NCI-H524 treated with DMSO at 0.1 percent for 48 hours (cell line): Measurements from ENCODE around the gene XYLT1.
"Not testable (repeated sequence)": the region's sequence is repeated elsewhere in the genome, so short reads cannot be mapped to it uniquely, and the experiment has no call there.

Experiments used
- DNase-seq: peaks from one replicate; lab custom pipeline; 2025; lab: John Stamatoyannopoulos, UW

The XYLT1 gene

GRCh38 chr16:17356243-17356933, 114.4 kb downstream of the XYLT1 start:
- DNase-seq, result no peak

GRCh38 chr16:17354685-17355084, 116.1 kb downstream of the XYLT1 start:
- no peak for DNase-seq

- DNase-seq, result peak; percentile 100
Measured at GRCh38 chr16:17354141-17354601, 116.6 kb downstream of the XYLT1 start.

- no peak for DNase-seq
Measured at GRCh38 chr16:17353561-17353960, 117.2 kb downstream of the XYLT1 start.

- DNase-seq, result no peak
Measured at GRCh38 chr16:17351441-17352035, 119.2 kb downstream of the XYLT1 start.

GRCh38 chr16:17350207-17350606, 120.6 kb downstream of the XYLT1 start:
- no peak for DNase-seq

GRCh38 chr16:17348826-17349225, 121.9 kb downstream of the XYLT1 start:
- no peak for DNase-seq

- no peak for DNase-seq
Measured at GRCh38 chr16:17348042-17348783, 122.5 kb downstream of the XYLT1 start.

GRCh38 chr16:17347624-17348023, 123.1 kb downstream of the XYLT1 start:
- no peak for DNase-seq

- DNase-seq, result no peak
Measured at GRCh38 chr16:17346621-17347569, 123.9 kb downstream of the XYLT1 start.

GRCh38 chr16:17345043-17345442, 125.7 kb downstream of the XYLT1 start:
- DNase-seq, result no peak

GRCh38 chr16:17343728-17344127, 127.0 kb downstream of the XYLT1 start:
- DNase-seq, result no peak

GRCh38 chr16:17343028-17343427, 127.7 kb downstream of the XYLT1 start:
- no peak for DNase-seq

GRCh38 chr16:17342031-17342430, 128.7 kb downstream of the XYLT1 start:
- DNase-seq, result no peak

GRCh38 chr16:17340804-17341203, 130.0 kb downstream of the XYLT1 start:
- DNase-seq, result no peak

GRCh38 chr16:17339764-17340541, 130.8 kb downstream of the XYLT1 start:
- no peak for DNase-seq

- no peak for DNase-seq
Measured at GRCh38 chr16:17338244-17338643, 132.5 kb downstream of the XYLT1 start.

- DNase-seq, result no peak
Measured at GRCh38 chr16:17336530-17336900, 134.2 kb downstream of the XYLT1 start.

GRCh38 chr16:17335826-17336529, 134.8 kb downstream of the XYLT1 start:
- DNase-seq, result no peak

- not testable (repeated sequence) for DNase-seq
Measured at GRCh38 chr16:17335406-17335805, 135.4 kb downstream of the XYLT1 start.

- DNase-seq, result no peak
Measured at GRCh38 chr16:17334096-17334495, 136.7 kb downstream of the XYLT1 start.
